ENCODE data around the gene ATP6V0D1.

Gene ATP6V0D1

DNA sequence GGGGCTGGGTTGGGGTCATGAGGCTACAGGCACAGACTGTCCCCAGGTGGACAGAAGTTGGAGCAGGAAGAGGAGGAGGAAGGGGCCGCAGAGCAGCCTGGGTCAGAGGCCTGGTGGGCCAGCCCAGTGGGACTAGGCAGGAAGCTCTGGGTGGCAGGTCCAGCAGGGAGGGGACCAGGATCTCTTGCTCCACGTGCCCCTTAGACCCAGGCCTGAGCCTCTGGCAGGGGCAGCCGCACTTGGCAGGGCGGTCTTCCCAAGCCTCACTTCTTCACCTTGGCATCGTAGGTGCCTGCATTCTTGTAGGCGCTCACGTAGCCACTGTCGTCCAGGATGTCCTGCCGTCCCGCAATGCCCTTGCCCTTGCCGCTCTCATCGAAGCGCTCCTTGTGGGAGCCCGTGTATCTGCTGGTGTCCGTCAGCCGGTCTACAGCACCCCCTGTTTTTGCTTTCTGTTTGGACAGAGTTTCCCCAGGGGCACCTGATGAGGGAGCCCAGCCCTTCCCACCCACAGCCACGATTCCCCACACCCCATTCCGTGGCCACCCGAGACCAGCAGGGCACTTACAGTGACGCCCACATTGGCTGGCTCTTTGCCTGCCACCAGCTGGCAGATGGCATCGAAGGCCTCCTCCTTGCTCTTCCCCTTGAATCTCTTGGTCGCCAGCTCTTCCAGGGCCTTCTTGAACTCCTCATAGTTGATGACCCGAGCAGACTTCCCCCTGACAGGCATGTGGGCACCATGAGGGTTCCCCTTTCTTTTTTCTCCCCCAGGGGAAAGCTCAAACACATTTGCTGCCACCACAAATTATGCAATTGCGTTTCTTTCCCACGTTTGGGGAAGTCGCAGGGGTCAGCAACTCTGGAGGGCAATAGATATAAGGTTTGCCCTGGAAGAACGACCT, 90.8 kb downstream of the ATP6V0D1 start:
- DNase-seq = peak; percentile 50

DNA sequence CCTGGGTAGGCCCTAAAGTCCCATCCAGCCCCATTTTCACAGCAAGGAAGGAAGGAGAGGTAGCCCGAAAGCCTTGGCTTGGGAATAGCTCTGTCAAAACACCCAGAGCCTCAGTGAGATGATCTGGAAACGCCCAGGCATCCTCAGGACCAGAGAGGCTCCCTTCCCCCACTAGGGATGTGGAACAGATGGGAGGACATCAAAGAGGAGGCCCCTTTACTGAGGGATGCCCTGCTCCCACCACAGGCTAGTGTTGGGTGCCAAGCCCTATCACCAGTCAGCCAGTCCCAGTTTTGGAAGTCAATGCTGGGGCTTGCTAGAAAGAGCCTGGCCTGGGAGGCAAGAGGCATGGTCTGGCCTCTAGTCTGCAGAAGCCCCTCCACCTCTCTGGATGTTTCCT, 92.4 kb downstream of the ATP6V0D1 start:
- DNase-seq = peak; percentile 27

DNA sequence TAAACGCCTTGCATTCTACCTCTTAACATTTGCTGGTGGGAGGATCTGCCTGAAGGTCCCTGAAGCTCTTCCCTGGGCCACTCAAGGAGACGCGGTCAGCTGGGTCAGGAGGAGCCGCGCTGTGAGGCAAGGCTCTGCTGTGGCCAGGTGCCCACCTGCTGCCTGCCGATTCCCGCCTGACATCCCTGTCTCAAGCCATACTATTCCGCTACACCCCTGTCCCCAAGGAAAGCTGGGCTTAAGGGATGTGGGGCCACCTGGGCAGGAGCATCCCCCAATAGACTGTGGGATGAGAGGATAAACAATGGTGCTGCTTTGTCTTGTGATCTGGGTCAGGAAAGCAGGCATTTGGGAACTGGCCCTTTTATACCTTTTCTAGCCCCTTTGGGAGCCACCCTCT, 92.8 kb downstream of the ATP6V0D1 start:
- DNase-seq = no peak

All from activated effector memory CD4-positive, alpha-beta T cell treated with anti-CD3 and anti-CD28 coated beads, Interleukin-2, amount 50 U/mL, for 16 hours (primary cell).